Liver (tissue), 3 donors: Measurements from ENCODE around the gene POU6F2.

Source experiments
- CTCF ChIP-seq: fragments of 150-350 bp; IDR thresholded peaks from 2 replicates; pipeline ENCODE4 v1.5.1; 2017; ENCODE audit warnings: improper control_type of control experiment, low read depth, low read length; ENCODE audit not compliant: missing input control
- FOXA1 ChIP-seq: IDR thresholded peaks from 2 replicates; pipeline ENCODE4 v1.6.1; 2016; ENCODE audit warnings: antibody characterized with exemption
- GABPA ChIP-seq, 2 donors: IDR thresholded peaks in 1 of 2; conservative IDR thresholded peaks in 1 of 2; 2 replicates each; pipeline ENCODE4 v1.6.1; 2016; ENCODE audit warnings: antibody characterized with exemption in 2 of 2, mild to moderate bottlenecking in 1 of 2, moderate library complexity in 1 of 2
- HNF4A ChIP-seq, 2 donors: conservative IDR thresholded peaks; 2 replicates each; pipeline ENCODE4 v1.6.1; 2016; ENCODE audit warnings: antibody characterized with exemption in 2 of 2, mild to moderate bottlenecking in 2 of 2
- REST ChIP-seq: IDR thresholded peaks from 2 replicates; pipeline ENCODE4 v1.6.1; 2016; ENCODE audit warnings: antibody characterized with exemption, mild to moderate bottlenecking
- TAF1 ChIP-seq: conservative IDR thresholded peaks from 2 replicates; pipeline ENCODE4 v1.6.1; 2016; ENCODE audit warnings: antibody characterized with exemption, mild to moderate bottlenecking
- YY1 ChIP-seq: IDR thresholded peaks from 2 replicates; pipeline ENCODE4 v1.6.1; 2016; ENCODE audit warnings: antibody characterized with exemption, mild to moderate bottlenecking
- TF ChIP-seq, protein P1 (sequence below): IDR thresholded peaks from 2 replicates; pipeline ENCODE4 v1.6.1; 2016; ENCODE audit warnings: antibody characterized with exemption
- TF ChIP-seq, protein P2 (sequence below): IDR thresholded peaks from 2 replicates; pipeline ENCODE4 v1.6.1; 2016; ENCODE audit warnings: antibody characterized with exemption
- donor health status: healthy.
- donor health status: healthy.

DNA sequence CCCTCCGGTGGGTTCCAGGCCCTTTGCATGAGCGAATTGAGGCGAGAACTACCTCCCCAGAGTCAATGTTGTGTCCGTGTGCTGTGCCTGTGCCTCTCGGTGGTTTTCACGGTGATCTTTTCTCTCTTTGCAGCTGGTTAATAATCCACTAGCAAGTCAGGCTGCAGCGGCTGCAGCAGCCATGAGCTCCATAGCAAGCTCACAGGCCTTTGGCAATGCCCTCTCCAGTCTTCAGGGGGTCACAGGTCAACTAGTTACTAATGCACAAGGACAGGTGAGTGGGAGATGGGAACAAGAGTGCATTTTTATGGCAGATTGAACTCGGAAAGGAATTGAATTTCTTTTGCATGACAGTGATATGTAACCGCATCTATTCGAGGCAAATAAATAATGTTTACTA is 428.8 kb downstream of the POU6F2 start:
- TF ChIP-seq CTCF (no peak), FOXA1 (peak; percentile 12), TAF1 (no peak), GABPA (IDR thresholded peaks at IDR 0.05 in 1 of 2, conservative IDR thresholded peaks at IDR 0.05 in 1 of 2) (no peak), REST (peak; percentile 82), YY1 (peak; percentile 93), HNF4A (conservative IDR thresholded peaks at IDR 0.05) (peak; percentile 46 to 66)
- TF ChIP-seq, protein P1, sequence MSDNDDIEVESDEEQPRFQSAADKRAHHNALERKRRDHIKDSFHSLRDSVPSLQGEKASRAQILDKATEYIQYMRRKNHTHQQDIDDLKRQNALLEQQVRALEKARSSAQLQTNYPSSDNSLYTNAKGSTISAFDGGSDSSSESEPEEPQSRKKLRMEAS, result peak; percentile 49
- TF ChIP-seq, protein P2, sequence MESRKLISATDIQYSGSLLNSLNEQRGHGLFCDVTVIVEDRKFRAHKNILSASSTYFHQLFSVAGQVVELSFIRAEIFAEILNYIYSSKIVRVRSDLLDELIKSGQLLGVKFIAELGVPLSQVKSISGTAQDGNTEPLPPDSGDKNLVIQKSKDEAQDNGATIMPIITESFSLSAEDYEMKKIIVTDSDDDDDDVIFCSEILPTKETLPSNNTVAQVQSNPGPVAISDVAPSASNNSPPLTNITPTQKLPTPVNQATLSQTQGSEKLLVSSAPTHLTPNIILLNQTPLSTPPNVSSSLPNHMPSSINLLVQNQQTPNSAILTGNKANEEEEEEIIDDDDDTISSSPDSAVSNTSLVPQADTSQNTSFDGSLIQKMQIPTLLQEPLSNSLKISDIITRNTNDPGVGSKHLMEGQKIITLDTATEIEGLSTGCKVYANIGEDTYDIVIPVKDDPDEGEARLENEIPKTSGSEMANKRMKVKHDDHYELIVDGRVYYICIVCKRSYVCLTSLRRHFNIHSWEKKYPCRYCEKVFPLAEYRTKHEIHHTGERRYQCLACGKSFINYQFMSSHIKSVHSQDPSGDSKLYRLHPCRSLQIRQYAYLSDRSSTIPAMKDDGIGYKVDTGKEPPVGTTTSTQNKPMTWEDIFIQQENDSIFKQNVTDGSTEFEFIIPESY, result peak; percentile 12
